ENCODE results near the gene GZMA. TPM values are rescaled to one million over a fixed set of nuclear protein-coding genes. Genes with fewer than 3 reads are reported as not detected.
"Not testable (repeated sequence)": the region's sequence is repeated elsewhere in the genome, so short reads cannot be mapped to it uniquely, and the experiment has no call there.

GZMA gene
- total RNA-seq, 2 donors from 2014 or later, result 0.55 TPM; not detected in 1

DNA sequence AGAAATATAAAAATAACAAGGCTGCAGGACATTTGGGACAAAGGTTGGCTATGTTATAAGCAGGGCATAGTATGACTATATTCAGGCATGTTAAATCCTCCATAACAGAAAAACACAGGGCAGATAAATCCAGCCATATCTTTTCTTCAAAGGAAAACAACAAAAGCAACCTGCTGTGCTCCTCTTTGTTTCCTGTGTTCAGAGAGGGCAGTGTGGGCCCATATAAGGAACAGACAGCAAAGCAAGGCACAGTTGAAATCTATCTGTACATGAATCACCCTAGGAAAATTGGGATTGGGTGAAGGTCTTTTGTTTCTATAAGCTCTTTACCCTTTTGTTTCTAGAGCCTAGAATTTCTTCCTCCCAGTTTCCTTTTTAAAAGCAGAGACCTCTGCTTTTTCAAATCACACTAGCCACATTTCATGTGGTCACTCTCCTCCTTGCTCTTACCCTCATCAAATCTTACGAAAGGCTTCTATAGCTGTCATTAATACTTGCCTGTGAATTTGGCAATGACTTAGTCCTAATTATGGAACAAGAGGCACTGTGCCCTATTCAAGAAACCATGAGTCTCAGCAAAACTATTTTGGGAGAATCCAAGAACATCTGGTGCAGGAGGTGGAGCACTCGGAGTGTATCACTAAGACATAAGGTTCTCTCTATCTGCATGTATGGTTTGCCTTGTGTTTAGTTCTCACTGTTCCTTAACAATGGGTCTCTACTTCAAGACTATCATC lies 1.8 kb downstream of the GZMA start:
- Histone ChIP-seq H3K27me3 (no peaks in the 10 kb centered on the region), H3K9me3 (peaks cover 0 to 6% of the 10 kb centered on the region in 2 donors), H3K36me3 (no peaks in the 10 kb centered on the region), H3K27ac (no peak overlapping the region), H3K4me3 (no peak overlapping the region), H3K4me1 (no peaks in the 10 kb centered on the region)
- TF ChIP-seq, protein P1, sequence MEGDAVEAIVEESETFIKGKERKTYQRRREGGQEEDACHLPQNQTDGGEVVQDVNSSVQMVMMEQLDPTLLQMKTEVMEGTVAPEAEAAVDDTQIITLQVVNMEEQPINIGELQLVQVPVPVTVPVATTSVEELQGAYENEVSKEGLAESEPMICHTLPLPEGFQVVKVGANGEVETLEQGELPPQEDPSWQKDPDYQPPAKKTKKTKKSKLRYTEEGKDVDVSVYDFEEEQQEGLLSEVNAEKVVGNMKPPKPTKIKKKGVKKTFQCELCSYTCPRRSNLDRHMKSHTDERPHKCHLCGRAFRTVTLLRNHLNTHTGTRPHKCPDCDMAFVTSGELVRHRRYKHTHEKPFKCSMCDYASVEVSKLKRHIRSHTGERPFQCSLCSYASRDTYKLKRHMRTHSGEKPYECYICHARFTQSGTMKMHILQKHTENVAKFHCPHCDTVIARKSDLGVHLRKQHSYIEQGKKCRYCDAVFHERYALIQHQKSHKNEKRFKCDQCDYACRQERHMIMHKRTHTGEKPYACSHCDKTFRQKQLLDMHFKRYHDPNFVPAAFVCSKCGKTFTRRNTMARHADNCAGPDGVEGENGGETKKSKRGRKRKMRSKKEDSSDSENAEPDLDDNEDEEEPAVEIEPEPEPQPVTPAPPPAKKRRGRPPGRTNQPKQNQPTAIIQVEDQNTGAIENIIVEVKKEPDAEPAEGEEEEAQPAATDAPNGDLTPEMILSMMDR (IDR thresholded peaks at IDR 0.05), result no peak
- no peak for DNase-seq (ENCODE audit: low spot score)

DNA sequence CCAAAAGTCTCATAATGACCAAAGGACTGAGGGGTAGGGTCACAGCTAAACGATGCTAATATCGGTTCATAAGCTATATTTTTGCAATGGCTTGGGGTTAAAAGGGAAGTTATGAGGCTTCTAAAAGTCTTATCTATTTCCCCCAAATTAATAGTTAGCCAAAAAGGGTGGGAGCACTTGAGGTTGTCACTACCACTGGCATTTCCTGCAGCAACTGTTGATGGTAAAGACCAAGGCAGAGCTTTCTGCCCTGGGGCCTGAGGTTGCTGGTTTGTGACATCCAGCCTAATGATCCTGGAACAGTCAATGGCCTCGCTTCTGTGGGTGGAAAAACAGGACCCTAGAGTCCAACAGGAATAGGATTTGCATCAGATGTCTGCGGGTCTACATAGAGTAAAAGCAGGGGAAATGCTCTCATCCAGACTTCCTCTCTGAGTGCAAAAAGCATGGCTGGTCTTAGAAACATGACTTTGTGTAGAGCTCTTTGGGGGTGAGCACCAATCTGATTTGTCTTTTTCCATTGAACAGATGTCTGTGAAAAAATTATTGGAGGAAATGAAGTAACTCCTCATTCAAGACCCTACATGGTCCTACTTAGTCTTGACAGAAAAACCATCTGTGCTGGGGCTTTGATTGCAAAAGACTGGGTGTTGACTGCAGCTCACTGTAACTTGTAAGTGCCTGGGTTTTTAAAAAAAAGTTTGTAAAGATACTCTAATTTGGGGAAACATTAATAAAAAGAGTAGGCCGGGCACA lies 2.7 kb downstream of the GZMA start:
- H3K4me3 ChIP-seq, result no peak overlapping the region
- TF ChIP-seq, protein P1 (IDR thresholded peaks at IDR 0.05), result no peak
- H3K27ac ChIP-seq, result no peak overlapping the region
- H3K4me1 ChIP-seq, result no peaks in the 10 kb centered on the region
- peaks cover 0 to 6% of the 10 kb centered on the region in 2 donors for H3K9me3 ChIP-seq
- H3K27me3 ChIP-seq, result no peaks in the 10 kb centered on the region
- no peak for DNase-seq (ENCODE audit: low spot score)
- no peaks in the 10 kb centered on the region for H3K36me3 ChIP-seq

DNA sequence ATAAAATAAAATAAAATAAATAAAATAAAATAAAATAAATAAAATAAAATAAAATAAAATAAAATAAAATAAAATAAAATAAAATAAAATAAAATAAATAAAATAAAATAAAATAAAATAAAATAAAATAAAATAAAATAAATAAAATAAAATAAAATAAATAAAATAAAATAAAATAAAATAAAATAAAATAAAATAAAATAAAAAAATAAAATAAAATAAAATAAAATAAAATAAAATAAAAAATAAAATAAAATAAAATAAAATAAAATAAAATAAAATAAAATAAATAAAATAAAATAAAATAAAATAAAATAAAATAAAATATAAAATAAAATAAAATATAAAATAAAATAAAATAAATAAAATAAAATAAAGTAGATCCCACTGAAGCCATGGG lies 3.5 kb downstream of the GZMA start:
- not testable (repeated sequence) for H3K4me1 ChIP-seq; H3K27ac ChIP-seq; H3K36me3 ChIP-seq; H3K4me3 ChIP-seq; DNase-seq (ENCODE audit: low spot score); H3K9me3 ChIP-seq; H3K27me3 ChIP-seq

DNA sequence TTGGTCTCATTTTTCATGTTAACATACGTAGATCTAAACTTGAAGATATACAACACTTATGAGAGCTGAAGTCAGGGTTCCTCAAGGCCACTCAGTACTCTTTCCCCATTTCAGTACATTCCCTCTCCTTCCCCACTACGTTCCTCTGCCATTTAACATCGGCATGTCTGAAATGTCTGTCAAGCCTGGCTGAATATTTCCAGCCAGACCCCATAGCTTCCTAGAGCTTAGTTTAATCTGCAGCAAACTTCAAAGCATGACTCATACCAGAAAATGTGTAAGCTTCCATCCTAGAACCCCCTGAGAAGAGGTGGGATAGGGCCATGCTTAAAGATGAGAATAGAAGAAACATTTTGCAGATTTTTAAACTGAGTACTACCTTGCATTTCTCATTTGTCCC lies 6.2 kb downstream of the GZMA start:
- Histone ChIP-seq H3K9me3 (no peaks in the 10 kb centered on the region), H3K27me3 (no peaks in the 10 kb centered on the region), H3K36me3 (no peaks in the 10 kb centered on the region), H3K4me1 (no peaks in the 10 kb centered on the region), H3K4me3 (no peak overlapping the region), H3K27ac (no peak overlapping the region)
- TF ChIP-seq, protein P1 (IDR thresholded peaks at IDR 0.05), result no peak
- DNase-seq (ENCODE audit: low spot score), result no peak

DNA sequence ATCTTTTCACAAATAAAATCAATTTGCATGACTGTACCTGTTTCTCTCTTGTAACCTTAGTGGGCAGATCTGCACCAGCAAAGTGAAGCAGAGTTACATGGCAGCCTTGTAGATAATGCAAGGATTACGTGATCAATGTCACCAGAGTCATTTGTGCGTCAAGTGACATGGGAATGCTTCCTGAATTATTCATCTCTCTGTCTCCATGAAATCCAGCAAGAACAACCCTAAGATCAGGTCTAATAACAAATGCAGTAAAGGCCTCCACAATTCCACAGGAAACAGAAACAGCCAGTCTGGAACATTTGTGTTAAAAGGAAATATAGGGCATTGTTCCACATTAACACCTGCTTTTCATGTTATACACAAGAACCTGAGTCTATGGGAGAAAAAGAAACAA lies 7.8 kb downstream of the GZMA start:
- H3K36me3 ChIP-seq, result no peaks in the 10 kb centered on the region
- no peaks in the 10 kb centered on the region for H3K27me3 ChIP-seq
- TF ChIP-seq, protein P1 (IDR thresholded peaks at IDR 0.05), result no peak
- no peak overlapping the region for H3K27ac ChIP-seq
- H3K4me3 ChIP-seq, result no peak overlapping the region
- DNase-seq (ENCODE audit: low spot score), result no peak
- H3K4me1 ChIP-seq, result no peaks in the 10 kb centered on the region
- H3K9me3 ChIP-seq, result no peaks in the 10 kb centered on the region

DNA sequence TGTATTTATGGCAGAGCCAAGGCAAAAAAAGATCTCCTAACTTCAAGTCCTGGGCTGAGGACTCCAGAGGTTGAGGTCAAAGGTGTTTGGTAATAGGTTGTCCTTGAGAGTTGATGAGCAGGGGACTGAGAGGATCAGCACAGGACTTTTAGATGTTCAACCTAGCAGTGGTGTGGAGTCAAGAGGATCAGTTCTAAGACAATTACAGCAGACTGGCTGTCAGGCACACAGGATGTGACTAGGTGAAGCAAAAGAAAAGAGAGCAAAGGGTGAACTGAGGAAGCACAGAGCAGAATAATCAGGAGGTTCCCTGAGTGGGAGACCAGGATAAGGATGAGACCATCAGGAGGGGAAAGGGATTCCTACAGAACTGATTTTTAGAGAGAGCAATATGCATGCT lies 10.9 kb downstream of the GZMA start:
- DNase-seq (ENCODE audit: low spot score), result no peak
- no peaks in the 10 kb centered on the region for H3K4me1 ChIP-seq

More for the DNA sequence above, 10.9 kb downstream of the GZMA start:
- Histone ChIP-seq H3K27me3 (no peaks in the 10 kb centered on the region), H3K27ac (no peak overlapping the region), H3K9me3 (no peaks in the 10 kb centered on the region), H3K4me3 (no peak overlapping the region), H3K36me3 (no peaks in the 10 kb centered on the region)
- TF ChIP-seq, protein P1 (IDR thresholded peaks at IDR 0.05), result no peak
